ENCODE results near the gene TRIM66. TPM values are rescaled to one million over a fixed set of nuclear protein-coding genes. Genes with fewer than 3 reads are reported as not detected.

The TRIM66 gene
- total and polyA plus RNA-seq, 9 of the 15 experiments (the other 6 are each of a cell fraction or from before 2014, with no cell fraction given): 1.1 to 7.3 (median 4.9) TPM

GRCh38 chr11:8682303-8683114 is at the start of gene TRIM66, which contains the start of gene RPL27A (continued):
- TF ChIP-seq CTBP1 (IDR thresholded peaks at IDR 0.05; ENCODE audit: borderline replicate concordance) (peak; percentile 60), HEY1 (CRISPR knock-in tag; IDR thresholded peaks at IDR 0.05; ENCODE audit: borderline replicate concordance) (no peak), RAD51 (IDR thresholded peaks at IDR 0.05; ENCODE audit: borderline replicate concordance, low read depth) (no peak), SAFB2 (IDR thresholded peaks at IDR 0.05; ENCODE audit: borderline replicate concordance, low read depth, low read length, severe bottlenecking) (no peak), HDAC3 (IDR thresholded peaks at IDR 0.05; ENCODE audit: borderline replicate concordance, partially characterized antibody) (no peak), PTRF (tag; IDR thresholded peaks at IDR 0.05) (no peak), KDM1A (IDR thresholded peaks at IDR 0.05) (no peak), CBX8 (IDR thresholded peaks at IDR 0.05; ENCODE audit: borderline replicate concordance, extremely low read depth, low read depth, low read length, poor library complexity, severe bottlenecking) (no peak), ZNF384 (IDR thresholded peaks at IDR 0.05; ENCODE audit: low read depth, low read length) (no peak), ZNF830 (CRISPR knock-in tag; IDR thresholded peaks at IDR 0.05) (peak; percentile 77; the same call in 1 of the 2 replicates), SNAPC5 (CRISPR knock-in tag; IDR thresholded peaks at IDR 0.05) (no peak), HNRNPK (IDR thresholded peaks at IDR 0.05; ENCODE audit: low read depth, low read length, poor library complexity, severe bottlenecking) (no peak), PHF8 (IDR thresholded peaks at IDR 0.05; ENCODE audit: borderline replicate concordance, low read length) (peak; percentile 98), HNRNPL (IDR thresholded peaks at IDR 0.05; ENCODE audit: low read depth, low read length) (peak; percentile 48; the same call in 1 of the 2 replicates), ZNF395 (CRISPR knock-in tag; IDR thresholded peaks at IDR 0.05) (peak; percentile 59; the same call in 1 of the 2 replicates), CBX5 (IDR thresholded peaks at IDR 0.05; ENCODE audit: borderline replicate concordance, low read depth) (no peak), ZNF263 (CRISPR knock-in tag; IDR thresholded peaks at IDR 0.05; ENCODE audit: borderline replicate concordance) (peak; percentile 65; the same call in 1 of the 2 replicates), HDAC6 (IDR thresholded peaks at IDR 0.05; ENCODE audit: low read depth, low read length) (0 out of 2 replicates have a peak, but pooled peaks have one; percentile 9), PRDM10 (IDR thresholded peaks at IDR 0.05; ENCODE audit: partially characterized antibody) (peak; percentile 73), MAFG (tag; conservative IDR thresholded peaks at IDR 0.05) (no peak), ZFP1 (CRISPR knock-in tag; IDR thresholded peaks at IDR 0.05) (no peak)

Data from K562 (cell line).